GM23338 (cell line): ENCODE measurements around the gene UHRF1. TPM values are rescaled to one million over a fixed set of nuclear protein-coding genes. Genes with fewer than 3 reads are reported as not detected.

Experiments
- ATAC-seq: fragments of 200-7000 bp; cut with Tn5 transposase; 3 replicates; pipeline ENCODE4 v1.9.1; 2020
- DNase-seq: peaks from one replicate; pipeline ENCODE4 v3.0.0-alpha.2; 2015; ENCODE audit warnings: low spot score
- H2AFZ ChIP-seq: fragments of 200-600 bp; sonication (generic); 2 replicates; pipeline ENCODE4 v1.8.0; 2016; ENCODE audit warnings: antibody characterized with exemption, mild to moderate bottlenecking, moderate library complexity
- H3F3A ChIP-seq: fragments of 200-600 bp; sonication (generic); replicated peaks from 2 replicates; pipeline ENCODE4 v1.8.0; 2017; ENCODE audit warnings: antibody characterized with exemption, mixed run types, low read depth
- H3K27ac ChIP-seq: fragments of 200-600 bp; sonication (generic); 2 replicates; pipeline ENCODE4 v1.6.1; 2016; ENCODE audit warnings: low read depth
- H3K27me3 ChIP-seq: fragments of 200-600 bp; sonication (generic); 2 replicates; pipeline ENCODE4 v1.8.0; 2016; ENCODE audit warnings: mild to moderate bottlenecking, mixed run types, moderate library complexity; ENCODE audit not compliant: insufficient read depth
- H3K36me3 ChIP-seq: fragments of 200-600 bp; sonication (generic); 2 replicates; pipeline ENCODE4 v1.8.0; 2016; ENCODE audit warnings: mild to moderate bottlenecking; ENCODE audit not compliant: insufficient read depth
- H3K4me1 ChIP-seq: fragments of 200-600 bp; sonication (generic); 2 replicates; pipeline ENCODE4 v1.8.0; 2016; ENCODE audit warnings: mild to moderate bottlenecking, moderate library complexity; ENCODE audit not compliant: insufficient read depth
- H3K4me2 ChIP-seq: fragments of 200-600 bp; sonication (generic); 2 replicates; pipeline ENCODE4 v1.7.1; 2017; ENCODE audit warnings: mixed run types
- H3K4me3 ChIP-seq: fragments of 200-600 bp; sonication (generic); 2 replicates; pipeline ENCODE4 v1.6.1; 2016; ENCODE audit warnings: mixed run types
- H3K79me2 ChIP-seq: fragments of 200-600 bp; sonication (generic); replicated peaks from 2 replicates; pipeline ENCODE4 v1.8.0; 2017; ENCODE audit warnings: mild to moderate bottlenecking; ENCODE audit not compliant: insufficient read depth
- H3K9me2 ChIP-seq: fragments of 200-600 bp; sonication (generic); 2 replicates; pipeline ENCODE4 v1.8.0; 2017; ENCODE audit not compliant: insufficient read depth
- H4K20me1 ChIP-seq: fragments of 200-600 bp; sonication (generic); replicated peaks from 2 replicates; pipeline ENCODE4 v1.8.0; 2017; ENCODE audit warnings: mild to moderate bottlenecking; ENCODE audit not compliant: insufficient read depth
- H3K27ac Mint-ChIP-seq: 2 replicates; pipeline ENCODE4 v1.8.0; 2020; ENCODE audit warnings: inconsistent platforms, mild to moderate bottlenecking, moderate library complexity, mixed read lengths
- H3K27me3 Mint-ChIP-seq: 3 replicates; pipeline ENCODE4 v1.8.0; 2022; ENCODE audit warnings: low read depth, mild to moderate bottlenecking, moderate library complexity, mixed read lengths, inconsistent platforms; ENCODE audit not compliant: insufficient read depth, poor library complexity
- H3K36me3 Mint-ChIP-seq: 3 replicates; pipeline ENCODE4 v1.8.0; 2021; ENCODE audit warnings: low read depth, mild to moderate bottlenecking, inconsistent platforms, moderate library complexity, mixed read lengths
- H3K4me1 Mint-ChIP-seq: 3 replicates; pipeline ENCODE4 v1.8.0; 2020; ENCODE audit warnings: mild to moderate bottlenecking, inconsistent platforms, mixed read lengths
- H3K4me3 Mint-ChIP-seq: 3 replicates; pipeline ENCODE4 v1.8.0; 2021; ENCODE audit warnings: moderate library complexity, mild to moderate bottlenecking, inconsistent platforms, mixed read lengths
- H3K9me3 Mint-ChIP-seq: 3 replicates; pipeline ENCODE4 v1.8.0; 2020; ENCODE audit warnings: moderate library complexity, mild to moderate bottlenecking, inconsistent platforms, mixed read lengths
- CREB1 ChIP-seq: fragments of 250-450 bp; sonication (Bioruptor Pico); IDR thresholded peaks from 2 replicates; pipeline ENCODE4 v1.5.0; 2020; ENCODE audit warnings: low read depth, mild to moderate bottlenecking, moderate library complexity
- ETS1 ChIP-seq: IDR thresholded peaks from 2 replicates; pipeline ENCODE4 v1.6.1; 2016; ENCODE audit warnings: antibody characterized with exemption
- JUNB ChIP-seq: IDR thresholded peaks from one replicate; pipeline ENCODE4 v1.6.1; 2016; ENCODE audit warnings: antibody characterized with exemption; ENCODE audit not compliant: unreplicated experiment
- NANOG ChIP-seq: IDR thresholded peaks from 2 replicates; pipeline ENCODE4 v1.6.1; 2016; ENCODE audit warnings: antibody characterized with exemption, borderline replicate concordance
- POLR2AphosphoS5 ChIP-seq: IDR thresholded peaks from 2 replicates; pipeline ENCODE4 v1.6.1; 2016; ENCODE audit warnings: antibody characterized with exemption, low read depth
- ZNF114 ChIP-seq: fragments of 250-450 bp; sonication (Bioruptor Pico); IDR thresholded peaks from 2 replicates; pipeline ENCODE4 v1.5.0; 2020; ENCODE audit warnings: mild to moderate bottlenecking, moderate library complexity
- polyA plus RNA-seq: library from polyadenylated mRNA; unstranded; fragments of >200 nt; fragmentation: Nextera tagmentation; extraction: Ambion mirVana; gene quantifications from 2 replicates; pipeline ENCODE4 v1.2.1, GENCODE V29; 2016
- total RNA-seq: library from RNA; depleted of rRNA; stranded (reverse); fragments of >200 nt; shearing (Covaris generic); gene quantifications from 2 replicates; pipeline ENCODE4 v1.2.3, GENCODE V29; 2014
- TF ChIP-seq, protein P1 (sequence below): IDR thresholded peaks from one replicate; pipeline ENCODE4 v1.6.1; 2018; ENCODE audit warnings: antibody characterized with exemption; ENCODE audit not compliant: unreplicated experiment
- TF ChIP-seq, protein P2 (sequence below), 2 experiments: fragments of 200-600 bp in 1 of 2; sonication (generic) in 1 of 2; conservative IDR thresholded peaks; 2 replicates each; pipeline versions ENCODE4 v1.5.1 to v1.6.1; 2016 to 2017; ENCODE audit warnings: antibody characterized with exemption in 2 of 2, low read depth in 2 of 2, mild to moderate bottlenecking in 2 of 2, moderate library complexity in 1 of 2
- TF ChIP-seq, protein P3 (sequence below): fragments of 250-450 bp; sonication (Bioruptor Pico); IDR thresholded peaks from 2 replicates; pipeline ENCODE4 v1.5.0; 2020; ENCODE audit warnings: mild to moderate bottlenecking, moderate library complexity

The UHRF1 gene
- total and polyA plus RNA-seq, 2 experiments from 2014 or later: 20.3 to 45.7 TPM

DNA sequence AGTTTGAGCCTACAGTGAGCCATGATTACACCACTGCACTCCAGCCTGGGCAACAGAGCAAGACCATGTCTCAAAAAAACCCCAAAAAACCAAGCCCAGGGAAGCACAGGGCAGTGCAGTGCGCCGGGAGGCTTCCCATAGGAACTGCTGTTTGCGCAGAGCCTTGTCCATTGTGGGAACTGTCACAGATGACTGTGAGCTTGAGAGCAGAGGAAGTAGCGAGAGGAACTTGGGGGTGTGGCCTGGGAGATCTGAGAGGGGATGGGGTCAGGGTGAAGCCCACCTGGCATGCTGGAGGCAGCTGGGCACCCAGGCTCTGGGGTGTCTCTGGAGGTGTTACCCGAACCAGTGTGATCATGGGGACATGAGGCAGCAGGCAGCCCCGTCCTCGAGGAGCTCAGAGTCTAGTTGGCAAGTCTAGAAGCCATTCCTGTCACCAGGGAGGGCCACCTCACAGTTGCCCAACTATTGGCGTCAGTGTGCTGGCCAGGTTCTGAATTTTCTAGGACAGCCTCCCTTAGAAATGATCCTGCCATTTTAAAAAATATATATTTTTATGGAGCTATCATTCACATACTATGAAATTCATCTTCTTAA, 70.0 kb downstream of the UHRF1 start:
- Histone ChIP-seq H3F3A (0 out of 2 replicates have a peak, but pooled peaks cover 3% of the 10 kb centered on the region), H3K27ac (no peak overlapping the region), H3K4me2 (no peak overlapping the region), H3K4me1 (no peaks in the 10 kb centered on the region), H3K36me3 (no peaks in the 10 kb centered on the region), H3K9me2 (no peaks in the 10 kb centered on the region), H4K20me1 (peaks cover 37% of the 10 kb centered on the region), H3K27me3 (no peaks in the 10 kb centered on the region), H2AFZ (no peak overlapping the region), H3K4me3 (no peak overlapping the region), H3K79me2 (peaks cover 98% of the 10 kb centered on the region)
- DNase-seq (no peak), ATAC-seq (no peak)
- Mint-ChIP-seq H3K4me1 (peaks cover 30% of the 10 kb centered on the region), H3K27me3 (peaks cover 11% of the 10 kb centered on the region), H3K9me3 (no peaks in the 10 kb centered on the region), H3K4me3 (no peak overlapping the region), H3K36me3 (no peaks in the 10 kb centered on the region; the same call in 2 of the 3 replicates), H3K27ac (no peak overlapping the region)
- no peak for TF ChIP-seq JUNB
- TF ChIP-seq, protein P1, sequence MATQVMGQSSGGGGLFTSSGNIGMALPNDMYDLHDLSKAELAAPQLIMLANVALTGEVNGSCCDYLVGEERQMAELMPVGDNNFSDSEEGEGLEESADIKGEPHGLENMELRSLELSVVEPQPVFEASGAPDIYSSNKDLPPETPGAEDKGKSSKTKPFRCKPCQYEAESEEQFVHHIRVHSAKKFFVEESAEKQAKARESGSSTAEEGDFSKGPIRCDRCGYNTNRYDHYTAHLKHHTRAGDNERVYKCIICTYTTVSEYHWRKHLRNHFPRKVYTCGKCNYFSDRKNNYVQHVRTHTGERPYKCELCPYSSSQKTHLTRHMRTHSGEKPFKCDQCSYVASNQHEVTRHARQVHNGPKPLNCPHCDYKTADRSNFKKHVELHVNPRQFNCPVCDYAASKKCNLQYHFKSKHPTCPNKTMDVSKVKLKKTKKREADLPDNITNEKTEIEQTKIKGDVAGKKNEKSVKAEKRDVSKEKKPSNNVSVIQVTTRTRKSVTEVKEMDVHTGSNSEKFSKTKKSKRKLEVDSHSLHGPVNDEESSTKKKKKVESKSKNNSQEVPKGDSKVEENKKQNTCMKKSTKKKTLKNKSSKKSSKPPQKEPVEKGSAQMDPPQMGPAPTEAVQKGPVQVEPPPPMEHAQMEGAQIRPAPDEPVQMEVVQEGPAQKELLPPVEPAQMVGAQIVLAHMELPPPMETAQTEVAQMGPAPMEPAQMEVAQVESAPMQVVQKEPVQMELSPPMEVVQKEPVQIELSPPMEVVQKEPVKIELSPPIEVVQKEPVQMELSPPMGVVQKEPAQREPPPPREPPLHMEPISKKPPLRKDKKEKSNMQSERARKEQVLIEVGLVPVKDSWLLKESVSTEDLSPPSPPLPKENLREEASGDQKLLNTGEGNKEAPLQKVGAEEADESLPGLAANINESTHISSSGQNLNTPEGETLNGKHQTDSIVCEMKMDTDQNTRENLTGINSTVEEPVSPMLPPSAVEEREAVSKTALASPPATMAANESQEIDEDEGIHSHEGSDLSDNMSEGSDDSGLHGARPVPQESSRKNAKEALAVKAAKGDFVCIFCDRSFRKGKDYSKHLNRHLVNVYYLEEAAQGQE: no peak

GRCh38 chr19:4980067-4980466, 70.8 kb downstream of the UHRF1 start:
- H3K4me1 Mint-ChIP-seq: peaks cover 27% of the 10 kb centered on the region
- Histone ChIP-seq H2AFZ (no peak overlapping the region), H3F3A (0 out of 2 replicates have a peak, but pooled peaks cover 3% of the 10 kb centered on the region), H3K4me2 (no peak overlapping the region), H3K4me3 (no peak overlapping the region), H3K9me2 (no peaks in the 10 kb centered on the region), H3K79me2 (peaks cover 98% of the 10 kb centered on the region), H3K27me3 (no peaks in the 10 kb centered on the region), H3K4me1 (no peaks in the 10 kb centered on the region), H4K20me1 (peaks cover 37% of the 10 kb centered on the region), H3K27ac (no peak overlapping the region), H3K36me3 (no peaks in the 10 kb centered on the region)
- peaks cover 11% of the 10 kb centered on the region for H3K27me3 Mint-ChIP-seq
- no peaks in the 10 kb centered on the region; the same call in 2 of the 3 replicates for H3K36me3 Mint-ChIP-seq
- no peak for DNase-seq
- H3K27ac Mint-ChIP-seq: no peak overlapping the region
- no peak overlapping the region for H3K4me3 Mint-ChIP-seq
- no peak for ATAC-seq
- H3K9me3 Mint-ChIP-seq: no peaks in the 10 kb centered on the region
- no peak for TF ChIP-seq JUNB
- no peak for TF ChIP-seq POLR2AphosphoS5
- no peak for TF ChIP-seq CREB1 (CRISPR knock-in tag)
- no peak for TF ChIP-seq NANOG
- TF ChIP-seq ZNF114 (CRISPR knock-in tag): no peak
- TF ChIP-seq, protein P2, sequence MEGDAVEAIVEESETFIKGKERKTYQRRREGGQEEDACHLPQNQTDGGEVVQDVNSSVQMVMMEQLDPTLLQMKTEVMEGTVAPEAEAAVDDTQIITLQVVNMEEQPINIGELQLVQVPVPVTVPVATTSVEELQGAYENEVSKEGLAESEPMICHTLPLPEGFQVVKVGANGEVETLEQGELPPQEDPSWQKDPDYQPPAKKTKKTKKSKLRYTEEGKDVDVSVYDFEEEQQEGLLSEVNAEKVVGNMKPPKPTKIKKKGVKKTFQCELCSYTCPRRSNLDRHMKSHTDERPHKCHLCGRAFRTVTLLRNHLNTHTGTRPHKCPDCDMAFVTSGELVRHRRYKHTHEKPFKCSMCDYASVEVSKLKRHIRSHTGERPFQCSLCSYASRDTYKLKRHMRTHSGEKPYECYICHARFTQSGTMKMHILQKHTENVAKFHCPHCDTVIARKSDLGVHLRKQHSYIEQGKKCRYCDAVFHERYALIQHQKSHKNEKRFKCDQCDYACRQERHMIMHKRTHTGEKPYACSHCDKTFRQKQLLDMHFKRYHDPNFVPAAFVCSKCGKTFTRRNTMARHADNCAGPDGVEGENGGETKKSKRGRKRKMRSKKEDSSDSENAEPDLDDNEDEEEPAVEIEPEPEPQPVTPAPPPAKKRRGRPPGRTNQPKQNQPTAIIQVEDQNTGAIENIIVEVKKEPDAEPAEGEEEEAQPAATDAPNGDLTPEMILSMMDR (conservative IDR thresholded peaks at IDR 0.05; ENCODE audit: low read depth in 2 of 2): no peak
- TF ChIP-seq ETS1: no peak
- TF ChIP-seq, protein P3, sequence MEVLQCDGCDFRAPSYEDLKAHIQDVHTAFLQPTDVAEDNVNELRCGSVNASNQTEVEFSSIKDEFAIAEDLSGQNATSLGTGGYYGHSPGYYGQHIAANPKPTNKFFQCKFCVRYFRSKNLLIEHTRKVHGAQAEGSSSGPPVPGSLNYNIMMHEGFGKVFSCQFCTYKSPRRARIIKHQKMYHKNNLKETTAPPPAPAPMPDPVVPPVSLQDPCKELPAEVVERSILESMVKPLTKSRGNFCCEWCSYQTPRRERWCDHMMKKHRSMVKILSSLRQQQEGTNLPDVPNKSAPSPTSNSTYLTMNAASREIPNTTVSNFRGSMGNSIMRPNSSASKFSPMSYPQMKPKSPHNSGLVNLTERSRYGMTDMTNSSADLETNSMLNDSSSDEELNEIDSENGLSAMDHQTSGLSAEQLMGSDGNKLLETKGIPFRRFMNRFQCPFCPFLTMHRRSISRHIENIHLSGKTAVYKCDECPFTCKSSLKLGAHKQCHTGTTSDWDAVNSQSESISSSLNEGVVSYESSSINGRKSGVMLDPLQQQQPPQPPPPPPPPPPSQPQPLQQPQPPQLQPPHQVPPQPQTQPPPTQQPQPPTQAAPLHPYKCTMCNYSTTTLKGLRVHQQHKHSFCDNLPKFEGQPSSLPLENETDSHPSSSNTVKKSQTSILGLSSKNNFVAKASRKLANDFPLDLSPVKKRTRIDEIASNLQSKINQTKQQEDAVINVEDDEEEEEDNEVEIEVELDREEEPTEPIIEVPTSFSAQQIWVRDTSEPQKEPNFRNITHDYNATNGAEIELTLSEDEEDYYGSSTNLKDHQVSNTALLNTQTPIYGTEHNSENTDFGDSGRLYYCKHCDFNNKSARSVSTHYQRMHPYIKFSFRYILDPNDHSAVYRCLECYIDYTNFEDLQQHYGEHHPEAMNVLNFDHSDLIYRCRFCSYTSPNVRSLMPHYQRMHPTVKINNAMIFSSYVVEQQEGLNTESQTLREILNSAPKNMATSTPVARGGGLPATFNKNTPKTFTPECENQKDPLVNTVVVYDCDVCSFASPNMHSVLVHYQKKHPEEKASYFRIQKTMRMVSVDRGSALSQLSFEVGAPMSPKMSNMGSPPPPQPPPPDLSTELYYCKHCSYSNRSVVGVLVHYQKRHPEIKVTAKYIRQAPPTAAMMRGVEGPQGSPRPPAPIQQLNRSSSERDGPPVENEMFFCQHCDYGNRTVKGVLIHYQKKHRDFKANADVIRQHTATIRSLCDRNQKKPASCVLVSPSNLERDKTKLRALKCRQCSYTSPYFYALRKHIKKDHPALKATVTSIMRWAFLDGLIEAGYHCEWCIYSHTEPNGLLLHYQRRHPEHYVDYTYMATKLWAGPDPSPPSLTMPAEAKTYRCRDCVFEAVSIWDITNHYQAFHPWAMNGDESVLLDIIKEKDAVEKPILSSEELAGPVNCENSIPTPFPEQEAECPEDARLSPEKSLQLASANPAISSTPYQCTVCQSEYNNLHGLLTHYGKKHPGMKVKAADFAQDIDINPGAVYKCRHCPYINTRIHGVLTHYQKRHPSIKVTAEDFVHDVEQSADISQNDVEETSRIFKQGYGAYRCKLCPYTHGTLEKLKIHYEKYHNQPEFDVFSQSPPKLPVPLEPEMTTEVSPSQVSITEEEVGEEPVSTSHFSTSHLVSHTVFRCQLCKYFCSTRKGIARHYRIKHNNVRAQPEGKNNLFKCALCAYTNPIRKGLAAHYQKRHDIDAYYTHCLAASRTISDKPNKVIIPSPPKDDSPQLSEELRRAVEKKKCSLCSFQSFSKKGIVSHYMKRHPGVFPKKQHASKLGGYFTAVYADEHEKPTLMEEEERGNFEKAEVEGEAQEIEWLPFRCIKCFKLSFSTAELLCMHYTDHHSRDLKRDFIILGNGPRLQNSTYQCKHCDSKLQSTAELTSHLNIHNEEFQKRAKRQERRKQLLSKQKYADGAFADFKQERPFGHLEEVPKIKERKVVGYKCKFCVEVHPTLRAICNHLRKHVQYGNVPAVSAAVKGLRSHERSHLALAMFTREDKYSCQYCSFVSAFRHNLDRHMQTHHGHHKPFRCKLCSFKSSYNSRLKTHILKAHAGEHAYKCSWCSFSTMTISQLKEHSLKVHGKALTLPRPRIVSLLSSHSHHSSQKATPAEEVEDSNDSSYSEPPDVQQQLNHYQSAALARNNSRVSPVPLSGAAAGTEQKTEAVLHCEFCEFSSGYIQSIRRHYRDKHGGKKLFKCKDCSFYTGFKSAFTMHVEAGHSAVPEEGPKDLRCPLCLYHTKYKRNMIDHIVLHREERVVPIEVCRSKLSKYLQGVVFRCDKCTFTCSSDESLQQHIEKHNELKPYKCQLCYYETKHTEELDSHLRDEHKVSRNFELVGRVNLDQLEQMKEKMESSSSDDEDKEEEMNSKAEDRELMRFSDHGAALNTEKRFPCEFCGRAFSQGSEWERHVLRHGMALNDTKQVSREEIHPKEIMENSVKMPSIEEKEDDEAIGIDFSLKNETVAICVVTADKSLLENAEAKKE (CRISPR knock-in tag): no peak
